Gastrocnemius medialis (tissue), 4 donors: ENCODE measurements around the gene MME. TPM values are rescaled to one million over a fixed set of nuclear protein-coding genes. Genes with fewer than 3 reads are reported as not detected.

Experiments
- ATAC-seq, 2 donors: fragments of 150-250 bp; one replicate each; pipeline ENCODE4 v1.9.1; 2016
- DNase-seq, 2 donors: peaks; one replicate each; pipeline ENCODE4 v3.0.0-alpha.2; 2019
- H3K27ac ChIP-seq, 4 donors: fragments of 200-600 bp; sonication (generic); 1 replicate in 1 of 4; 2 replicates in 3 of 4; pipeline ENCODE4 v1.5.1; 2016 to 2018; ENCODE audit warnings: mild to moderate bottlenecking in 2 of 4, moderate library complexity in 1 of 4
- H3K27me3 ChIP-seq, 3 donors: fragments of 200-600 bp; sonication (generic) in 2 of 3; 1 replicate in 1 of 3; 2 replicates in 2 of 3; pipeline versions ENCODE4 v1.5.1 to v1.6.0; 2016 to 2019; ENCODE audit warnings: mild to moderate bottlenecking in 1 of 3, moderate library complexity in 1 of 3
- H3K36me3 ChIP-seq, 2 donors: fragments of 200-600 bp; sonication (generic) in 1 of 2; one replicate each; pipeline ENCODE4 v1.5.1; 2017 to 2018
- H3K4me1 ChIP-seq, 2 donors: fragments of 200-600 bp; sonication (generic) in 1 of 2; one replicate each; pipeline ENCODE4 v1.5.1; 2016 to 2017; ENCODE audit warnings: mild to moderate bottlenecking in 2 of 2
- H3K4me3 ChIP-seq, 4 donors: fragments of 200-600 bp; sonication (generic) in 3 of 4; 1 replicate in 1 of 4; 2 replicates in 3 of 4; pipeline ENCODE4 v1.5.1; 2016 to 2019; ENCODE audit warnings: mild to moderate bottlenecking in 2 of 4
- H3K9me3 ChIP-seq, 3 donors: fragments of 200-600 bp; sonication (generic) in 2 of 3; 1 replicate in 1 of 3; 2 replicates in 2 of 3; pipeline ENCODE4 v1.5.1; 2016 to 2019
- POLR2A ChIP-seq, 2 donors: fragments of 450-650 bp; IDR thresholded peaks; one replicate each; pipeline ENCODE4 v1.6.1; 2017; ENCODE audit warnings: antibody characterized with exemption in 2 of 2, mild to moderate bottlenecking in 2 of 2, moderate library complexity in 2 of 2
- in situ Hi-C, 4 donors: fragments of 200-750 bp; cut with MboI; loops; one replicate each; pipeline versions ENCODE4 v1.15.0 to v1.8.0; 2017; ENCODE audit warnings: low sequenced_read_pairs in 4 of 4
- intact Hi-C: fragments of 100-400 bp; cut with DNase I; formaldehyde crosslinking; loops from one replicate; pipeline ENCODE4 v1.15.1; 2023; ENCODE audit warnings: low total_unique reads
- total RNA-seq, 4 donors: library from RNA; depleted of rRNA; stranded (reverse); fragments of >200 nt; gene quantifications; one replicate each; pipeline versions ENCODE4 v1.1.0 to v1.2.3, GENCODE V29; 2016
- TF ChIP-seq, protein P1 (sequence below), 5 experiments: fragments of 450-650 bp in 3 of 5; fragments of 200-600 bp in 2 of 5; sonication (generic) in 2 of 5; IDR thresholded peaks in 4 of 5; conservative IDR thresholded peaks in 1 of 5; 1 replicate in 4 of 5; 2 replicates in 1 of 5; pipeline ENCODE4 v1.5.1; 2016 to 2019; ENCODE audit warnings: antibody characterized with exemption in 5 of 5, mild to moderate bottlenecking in 3 of 5, moderate library complexity in 3 of 5

MME gene
- total RNA-seq, 4 donors from 2014 or later: 40.9 to 95.4 (median 68.0) TPM

DNA sequence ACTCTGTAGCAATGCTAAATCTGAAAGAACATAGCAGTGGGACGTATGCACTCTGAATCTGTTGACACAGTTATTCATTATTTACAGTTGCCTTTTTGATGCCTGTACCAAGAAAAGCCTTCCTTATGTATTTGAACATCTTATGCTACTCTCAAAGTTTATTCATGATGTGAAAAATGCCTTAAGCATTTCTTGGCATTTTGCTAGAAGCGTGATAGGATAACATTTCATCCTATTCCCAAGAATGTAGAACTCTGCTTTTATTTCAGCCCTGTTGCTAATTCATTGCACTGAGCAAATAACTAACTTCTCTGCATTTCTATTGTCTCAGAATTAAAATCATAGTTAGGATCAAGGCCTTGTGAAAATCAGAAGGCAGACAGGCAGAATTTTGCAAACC, 107.9 kb downstream of the MME start:
- intact Hi-C loops: loop anchor here (10.0 kb wide), 1 partner anchor 233 kb away; no protein-coding TSS in a partner anchor
- in situ Hi-C loops: no loop called here
- Histone ChIP-seq H3K36me3 (no peaks in the 10 kb centered on the region), H3K9me3 (no peaks in the 10 kb centered on the region), H3K27me3 (no peaks in the 10 kb centered on the region), H3K4me1 (peaks cover 22 to 44% of the 10 kb centered on the region in 2 donors), H3K4me3 (no peak overlapping the region), H3K27ac (peak overlapping the region in 3 of 4 donors; percentile 22 to 61 (median 36))
- ATAC-seq (no peak), DNase-seq (no peak)
- TF ChIP-seq, protein P1, sequence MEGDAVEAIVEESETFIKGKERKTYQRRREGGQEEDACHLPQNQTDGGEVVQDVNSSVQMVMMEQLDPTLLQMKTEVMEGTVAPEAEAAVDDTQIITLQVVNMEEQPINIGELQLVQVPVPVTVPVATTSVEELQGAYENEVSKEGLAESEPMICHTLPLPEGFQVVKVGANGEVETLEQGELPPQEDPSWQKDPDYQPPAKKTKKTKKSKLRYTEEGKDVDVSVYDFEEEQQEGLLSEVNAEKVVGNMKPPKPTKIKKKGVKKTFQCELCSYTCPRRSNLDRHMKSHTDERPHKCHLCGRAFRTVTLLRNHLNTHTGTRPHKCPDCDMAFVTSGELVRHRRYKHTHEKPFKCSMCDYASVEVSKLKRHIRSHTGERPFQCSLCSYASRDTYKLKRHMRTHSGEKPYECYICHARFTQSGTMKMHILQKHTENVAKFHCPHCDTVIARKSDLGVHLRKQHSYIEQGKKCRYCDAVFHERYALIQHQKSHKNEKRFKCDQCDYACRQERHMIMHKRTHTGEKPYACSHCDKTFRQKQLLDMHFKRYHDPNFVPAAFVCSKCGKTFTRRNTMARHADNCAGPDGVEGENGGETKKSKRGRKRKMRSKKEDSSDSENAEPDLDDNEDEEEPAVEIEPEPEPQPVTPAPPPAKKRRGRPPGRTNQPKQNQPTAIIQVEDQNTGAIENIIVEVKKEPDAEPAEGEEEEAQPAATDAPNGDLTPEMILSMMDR (IDR thresholded peaks at IDR 0.05 in 4 of 5, conservative IDR thresholded peaks at IDR 0.05 in 1 of 5): no peak
- TF ChIP-seq POLR2A (IDR thresholded peaks at IDR 0.05): no peak

DNA sequence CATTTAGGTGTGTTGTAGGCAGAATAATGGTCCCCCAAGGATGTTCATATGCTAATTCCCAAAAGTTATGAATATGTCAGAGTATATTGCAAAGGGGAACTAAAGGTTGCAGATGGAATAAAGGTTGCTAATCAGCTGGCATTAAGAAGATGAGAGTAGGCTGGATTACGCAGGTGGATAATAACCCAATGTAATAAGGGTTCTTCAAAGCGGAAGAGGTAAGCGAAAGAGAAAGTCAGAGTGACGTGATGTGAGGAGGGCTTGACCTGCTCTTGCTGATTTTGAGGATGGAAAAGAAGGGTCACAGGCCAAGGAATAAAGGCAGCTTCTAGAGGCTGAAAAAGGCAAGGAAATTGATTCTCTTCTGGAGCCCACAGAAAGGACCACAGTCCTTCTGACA, 109.4 kb downstream of the MME start:
- H3K27ac ChIP-seq: no peak overlapping the region
- peaks cover 31 to 44% of the 10 kb centered on the region in 2 donors for H3K4me1 ChIP-seq
- no peaks in the 10 kb centered on the region for H3K9me3 ChIP-seq
- H3K27me3 ChIP-seq: no peaks in the 10 kb centered on the region
- intact Hi-C loops: loop anchor here (10.0 kb wide), 1 partner anchor 235 kb away; no protein-coding TSS in a partner anchor
- in situ Hi-C loops: no loop called here
- DNase-seq (no peak), ATAC-seq (no peak)
- no peak overlapping the region for H3K4me3 ChIP-seq
- no peak for TF ChIP-seq POLR2A (IDR thresholded peaks at IDR 0.05)
- TF ChIP-seq, protein P1 (IDR thresholded peaks at IDR 0.05 in 4 of 5, conservative IDR thresholded peaks at IDR 0.05 in 1 of 5): no peak
- no peaks in the 10 kb centered on the region for H3K36me3 ChIP-seq

DNA sequence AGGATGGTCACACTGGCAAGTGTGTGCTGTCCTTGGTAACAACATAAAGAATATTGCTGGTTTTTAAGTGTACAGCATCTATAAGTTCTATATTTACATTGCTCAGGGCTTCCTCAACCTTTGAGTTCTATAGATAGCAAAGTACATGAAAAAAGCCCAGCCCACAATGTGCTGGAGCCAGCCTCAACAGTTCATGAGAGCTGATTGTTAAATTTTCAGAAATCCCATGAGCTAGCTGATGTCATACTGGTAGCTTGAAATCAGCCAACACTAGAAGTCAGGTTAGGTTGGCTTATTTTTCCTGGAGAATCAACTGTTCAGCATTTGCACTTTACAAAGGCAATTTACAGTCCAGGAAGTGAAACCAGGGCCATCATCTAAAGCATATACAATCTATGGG, 110.6 kb downstream of the MME start:
- intact Hi-C loops: loop anchor here (1.0 to 5.0 kb wide), 4 partner anchors 31 to 123 kb away; partner anchors contain the start of gene STRIT1

DNA sequence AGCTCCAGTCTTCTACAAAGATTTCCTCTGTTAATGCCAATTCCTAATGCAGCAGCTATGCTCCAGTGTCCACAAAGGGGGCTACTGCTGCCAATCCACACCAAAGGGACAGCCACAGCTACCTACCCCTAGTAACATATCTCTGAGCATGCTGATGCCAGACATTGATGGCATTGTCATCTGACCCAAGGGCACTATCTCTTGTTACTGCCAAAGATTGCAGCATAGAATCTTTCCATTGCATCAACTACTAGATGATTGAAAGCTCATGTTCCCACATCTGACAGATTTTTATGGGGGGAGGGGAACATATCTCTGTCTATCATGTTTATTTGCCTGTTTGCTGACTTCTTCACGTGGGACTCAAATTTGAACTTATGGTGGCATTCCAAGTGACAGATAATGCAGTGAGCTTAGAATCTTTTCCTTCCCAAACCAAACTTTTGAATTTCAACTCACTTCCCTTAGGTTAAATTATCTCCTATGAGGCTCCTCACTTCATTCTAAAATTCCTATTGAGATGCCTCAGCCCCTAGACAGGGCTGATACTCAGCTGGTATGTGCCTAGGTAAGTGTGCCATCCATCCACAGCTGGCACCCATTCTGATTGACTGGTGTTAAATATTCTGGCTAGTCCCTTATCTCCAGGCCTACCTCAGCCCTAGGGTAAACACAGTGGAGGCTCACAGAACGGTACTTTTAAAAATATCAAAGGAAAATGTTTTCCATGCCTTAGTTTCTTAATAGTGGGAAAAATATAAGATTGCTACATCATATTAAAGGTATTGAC, 113.0 kb downstream of the MME start:
- H3K4me1 ChIP-seq: peaks cover 52 to 54% of the 10 kb centered on the region in 2 donors

More for the DNA sequence above, 110.6 kb downstream of the MME start:
- DNase-seq (no peak), ATAC-seq (no peak)
- no peaks in the 10 kb centered on the region for H3K27me3 ChIP-seq
- TF ChIP-seq, protein P1 (IDR thresholded peaks at IDR 0.05 in 4 of 5, conservative IDR thresholded peaks at IDR 0.05 in 1 of 5): no peak
- no peak for TF ChIP-seq POLR2A (IDR thresholded peaks at IDR 0.05)
- no peaks in the 10 kb centered on the region for H3K36me3 ChIP-seq
- H3K9me3 ChIP-seq: no peaks in the 10 kb centered on the region
- H3K4me3 ChIP-seq: no peak overlapping the region
- peaks cover 41 to 47% of the 10 kb centered on the region in 2 donors for H3K4me1 ChIP-seq
- H3K27ac ChIP-seq: peak overlapping the region in 1 of 4 donors; percentile 93
- in situ Hi-C loops: no loop called here

More for the DNA sequence above, 113.0 kb downstream of the MME start:
- Histone ChIP-seq H3K4me3 (no peak overlapping the region), H3K27me3 (no peaks in the 10 kb centered on the region), H3K36me3 (no peaks in the 10 kb centered on the region), H3K9me3 (no peaks in the 10 kb centered on the region), H3K27ac (peak overlapping the region; percentile 92 to 93 (median 92))
- DNase-seq (peak; percentile 65 to 76), ATAC-seq (peak; percentile 79 to 91)
- TF ChIP-seq POLR2A (IDR thresholded peaks at IDR 0.05): peak in 1 of 2 donors; percentile 24
- TF ChIP-seq, protein P1 (IDR thresholded peaks at IDR 0.05 in 4 of 5, conservative IDR thresholded peaks at IDR 0.05 in 1 of 5): no peak
- intact Hi-C loops (loop anchor here (5.0 kb wide), 3 partner anchors 99 to 126 kb away; partner anchors contain the start of gene STRIT1), in situ Hi-C loops (no loop called here)
